Dermis blood vessel endothelial cell (primary cell): ENCODE data around the gene SLC5A7. TPM values are rescaled to one million over a fixed set of nuclear protein-coding genes. Genes with fewer than 3 reads are reported as not detected.

Source experiments
- DNase-seq: peaks from one replicate; pipeline ENCODE4 v3.0.0; 2010
- total RNA-seq: library from RNA; depleted of rRNA; stranded (reverse); fragments of >200 nt; gene quantifications from 2 replicates; pipeline ENCODE4 v1.2.3, GENCODE V29; 2014

The SLC5A7 gene
- not detected in 2 replicates for total RNA-seq

DNA sequence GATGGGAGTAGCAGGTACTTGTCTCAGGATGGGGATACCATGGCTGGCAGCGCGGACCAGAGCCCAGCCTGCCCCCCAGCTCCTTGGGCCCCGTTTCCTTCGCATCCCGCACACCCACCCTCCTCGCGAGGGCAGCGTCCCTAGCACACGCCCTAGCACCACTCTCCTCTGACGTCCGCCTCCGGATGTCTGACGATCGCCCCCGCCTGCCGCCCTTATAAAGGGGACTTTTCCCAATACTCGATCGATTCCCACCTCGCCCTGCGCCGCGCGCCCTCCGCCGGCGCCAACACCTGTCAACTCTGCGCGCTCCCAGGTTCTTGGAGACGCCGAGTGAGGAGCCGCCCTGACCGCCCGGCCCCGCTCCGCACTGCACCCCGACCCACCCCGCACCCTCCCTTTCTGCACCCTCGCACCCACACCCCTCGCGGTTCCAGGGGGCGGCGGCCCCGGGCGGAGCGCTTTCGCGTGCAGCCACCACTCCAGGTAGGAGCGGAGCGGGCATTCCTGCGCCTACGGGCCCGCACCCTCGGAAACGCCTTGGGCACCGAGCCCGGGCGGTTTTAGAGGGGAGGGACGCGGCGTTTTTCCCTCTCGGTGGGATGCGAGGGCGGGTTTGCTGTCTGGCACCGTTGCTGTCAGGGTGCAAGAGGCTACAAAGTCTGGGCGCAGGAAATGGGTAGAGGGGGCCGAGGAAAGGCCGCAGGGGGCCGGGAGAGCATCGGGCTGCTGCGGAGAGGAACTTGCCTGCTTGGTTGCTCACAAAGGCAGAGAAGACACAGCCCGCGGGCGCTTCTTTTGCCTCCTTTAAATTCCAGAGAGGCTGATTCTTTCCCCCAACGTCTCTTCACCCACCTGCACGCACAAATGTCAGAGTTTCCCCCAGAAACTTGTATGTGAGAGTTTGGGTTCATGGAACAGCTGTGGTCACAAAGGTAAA lies at the start of gene SLC5A7:
Gene SLC5A7, plus strand, starts transcription at position 247 of the 940 bp plus-strand sequence. CDS start 1,632 bp downstream, outside the sequence.
- DNase-seq = no peak

DNA sequence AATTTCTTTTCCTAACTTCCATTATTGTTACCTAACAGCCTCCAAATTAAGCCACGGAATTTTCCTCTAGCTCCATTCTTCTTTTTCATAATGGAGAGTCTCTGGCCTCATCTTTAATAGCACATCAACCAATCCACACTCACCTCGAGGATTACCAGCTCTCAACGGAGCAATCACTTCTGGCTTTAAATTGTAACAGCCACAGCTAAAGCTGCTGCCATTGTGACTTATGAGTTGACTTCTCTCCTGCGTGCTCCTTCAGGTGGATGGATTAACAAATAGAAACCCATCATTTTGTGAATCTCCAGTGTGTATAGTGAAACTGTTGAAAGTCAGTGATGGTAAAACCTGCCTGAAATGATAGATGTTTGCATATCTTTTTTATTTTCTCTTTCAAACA lies 24.9 kb upstream of the SLC5A7 start:
- DNase-seq = no peak

DNA sequence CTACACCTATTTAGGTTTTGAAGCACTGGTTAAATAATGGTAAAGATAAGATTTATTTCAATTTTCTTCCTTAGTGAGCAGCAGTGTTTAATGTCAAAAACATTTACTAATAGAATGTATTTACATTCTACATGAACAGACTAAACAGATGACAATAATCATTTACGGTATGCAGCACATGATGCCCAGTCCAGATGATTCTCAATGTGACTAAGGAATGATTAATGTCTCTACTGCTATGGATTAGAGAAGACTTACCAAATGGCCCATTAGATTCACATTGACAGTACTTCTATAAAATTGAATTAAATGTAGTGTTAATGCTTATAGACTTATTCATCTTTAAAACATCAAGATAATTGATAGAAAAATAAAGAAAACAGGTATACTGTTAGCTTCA lies 22.1 kb upstream of the SLC5A7 start:
- no peak for DNase-seq

DNA sequence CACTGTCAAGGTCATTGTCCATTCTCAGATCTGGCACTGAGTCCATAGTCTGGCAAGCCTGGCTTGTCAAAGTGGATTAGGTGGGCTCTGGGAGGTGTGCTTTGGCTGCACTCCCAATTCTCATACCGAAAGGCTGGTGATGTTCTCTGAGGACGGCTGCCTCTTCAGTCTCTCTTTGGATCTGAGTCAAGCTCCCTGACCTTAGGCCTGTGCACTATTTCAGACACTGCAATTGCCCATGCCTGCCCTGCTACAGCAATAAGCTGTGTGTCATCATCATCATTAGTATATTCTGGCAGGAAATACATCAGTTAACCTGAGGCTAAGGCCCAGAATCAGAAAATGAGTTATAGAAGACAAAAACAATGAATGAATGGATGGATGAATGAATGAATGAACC lies 1.6 kb upstream of the SLC5A7 start:
- DNase-seq = no peak

DNA sequence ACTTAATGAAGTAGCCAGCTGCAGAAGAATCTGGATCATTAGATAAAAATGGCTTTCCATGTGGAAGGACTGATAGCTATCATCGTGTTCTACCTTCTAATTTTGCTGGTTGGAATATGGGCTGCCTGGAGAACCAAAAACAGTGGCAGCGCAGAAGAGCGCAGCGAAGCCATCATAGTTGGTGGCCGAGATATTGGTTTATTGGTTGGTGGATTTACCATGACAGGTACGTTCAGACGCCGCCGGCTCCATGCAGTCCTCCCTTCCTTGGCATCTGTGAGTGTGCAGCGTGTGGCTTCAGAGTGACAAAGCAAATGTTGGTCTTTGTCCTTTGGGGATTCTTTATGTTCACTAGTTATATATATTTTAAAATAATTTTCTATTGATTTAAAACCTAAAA lies 1.8 kb downstream of the SLC5A7 start:
- no peak for DNase-seq

DNA sequence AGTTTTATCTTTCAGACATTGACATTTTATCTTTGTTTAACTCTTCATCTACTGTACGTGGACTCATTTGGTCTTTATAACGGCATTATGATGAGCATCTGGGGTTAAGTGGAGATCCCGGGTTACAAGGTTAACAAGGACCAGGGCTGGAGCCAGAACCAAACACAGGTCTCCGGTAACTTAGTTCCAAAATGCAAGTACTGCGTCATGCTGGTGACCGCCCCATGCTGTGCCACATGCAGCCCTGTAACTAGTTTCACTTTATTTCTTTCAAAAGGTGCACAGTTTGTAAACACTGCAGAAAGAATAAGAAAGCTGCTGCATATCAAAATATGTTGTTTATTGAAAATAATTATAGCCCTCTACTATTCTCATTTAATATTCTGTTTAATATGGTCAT lies 3.1 kb downstream of the SLC5A7 start:
- no peak for DNase-seq

DNA sequence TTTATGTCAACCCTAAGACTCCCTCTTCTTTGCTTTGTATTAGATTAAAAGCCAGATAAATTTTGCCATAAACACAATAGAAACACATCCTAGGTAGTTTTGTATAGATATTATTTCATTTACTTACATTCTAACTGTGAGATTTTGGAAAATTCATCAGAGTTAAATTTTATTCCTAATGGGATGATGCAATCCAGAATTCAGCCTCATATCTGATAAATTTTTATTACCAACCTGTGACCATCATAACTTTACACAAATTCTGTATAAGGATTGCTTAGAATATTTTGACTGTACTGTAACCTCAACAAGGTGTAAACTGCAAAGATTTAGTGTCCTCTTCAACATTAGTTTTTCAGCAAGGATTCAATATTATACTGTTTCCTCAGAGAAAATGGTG lies 4.4 kb downstream of the SLC5A7 start:
- DNase-seq = no peak

DNA sequence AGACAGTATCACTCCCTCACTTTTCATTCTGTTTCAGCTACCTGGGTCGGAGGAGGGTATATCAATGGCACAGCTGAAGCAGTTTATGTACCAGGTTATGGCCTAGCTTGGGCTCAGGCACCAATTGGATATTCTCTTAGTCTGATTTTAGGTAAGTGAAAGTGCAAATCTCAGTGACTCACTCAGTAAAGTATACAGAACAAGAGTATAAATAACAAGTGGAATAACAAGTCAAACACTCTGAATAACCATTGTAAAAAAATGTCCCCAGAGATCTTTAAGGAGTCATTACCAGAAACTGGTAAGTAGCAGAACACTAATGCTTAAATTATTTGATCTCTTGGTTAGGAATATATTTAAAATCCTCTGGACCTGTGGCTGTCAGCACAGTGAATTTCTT lies 5.7 kb downstream of the SLC5A7 start:
- no peak for DNase-seq

DNA sequence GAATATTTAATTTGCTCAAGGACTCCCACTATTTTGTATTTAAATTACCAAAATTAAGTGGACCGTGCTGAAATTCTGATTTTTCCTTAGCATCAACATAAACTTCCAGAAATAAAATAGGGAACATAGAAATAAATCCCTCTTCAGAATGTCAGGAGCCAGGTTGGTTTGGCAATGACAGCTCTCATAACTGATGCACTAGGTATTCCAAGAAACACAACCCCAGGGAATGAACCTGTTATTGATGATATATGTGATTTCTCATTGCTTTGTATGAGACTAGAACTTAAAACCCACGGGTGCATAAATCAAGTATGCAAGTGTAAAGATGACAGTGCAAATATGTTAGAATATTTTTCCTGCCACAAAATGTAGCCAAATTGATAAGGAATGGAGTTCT lies 12.8 kb downstream of the SLC5A7 start:
- no peak for DNase-seq

DNA sequence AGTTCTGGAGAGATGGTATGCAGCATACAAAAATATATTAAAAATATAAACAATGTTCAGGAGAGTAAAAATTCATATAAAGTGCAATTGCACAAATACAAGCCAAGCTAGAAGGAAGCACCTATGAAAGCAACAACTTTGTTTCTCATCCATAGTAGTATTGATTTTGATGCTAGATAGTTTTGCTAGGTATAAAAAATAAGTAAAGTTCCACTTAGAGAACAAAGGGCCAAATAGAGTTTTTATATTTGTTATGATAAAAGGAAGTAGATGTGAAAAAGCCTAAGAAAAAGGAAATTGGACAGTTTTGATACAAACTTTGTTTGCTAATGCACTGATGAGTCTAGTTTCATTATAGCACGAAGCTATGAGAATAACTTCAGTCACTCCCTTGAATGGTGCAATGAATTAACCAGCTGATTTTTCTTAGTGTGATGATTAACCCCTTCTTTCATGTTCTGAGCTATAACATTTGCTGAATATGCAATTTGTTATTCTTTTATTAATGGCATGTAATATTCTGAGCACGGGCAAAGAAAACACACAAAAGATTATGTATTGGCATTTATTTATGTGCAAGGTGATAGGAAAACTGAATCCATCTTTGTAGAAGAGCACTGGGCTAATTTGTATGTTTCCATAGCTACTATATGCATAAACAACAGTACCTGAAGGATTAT lies 24.7 kb downstream of the SLC5A7 start:
- no peak for DNase-seq

DNA sequence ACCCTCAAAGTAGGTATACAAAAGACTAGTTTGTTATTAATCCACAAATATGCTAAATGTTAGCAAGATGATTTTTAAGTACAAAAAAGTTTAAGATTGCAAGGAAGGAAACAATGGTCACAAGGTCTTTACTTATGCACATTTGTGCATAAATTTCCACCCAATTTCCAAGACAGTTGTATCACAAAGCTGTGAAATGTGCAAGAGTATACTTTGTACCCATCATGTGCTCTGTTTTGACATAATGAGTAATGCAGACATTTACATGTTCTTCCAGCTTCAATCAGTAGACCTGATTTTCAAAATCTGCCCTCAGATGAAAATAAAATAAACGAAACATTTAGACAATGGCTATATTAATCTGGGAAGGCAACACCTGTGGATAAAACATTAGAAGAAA lies 27.0 kb downstream of the SLC5A7 start:
- DNase-seq = no peak

DNA sequence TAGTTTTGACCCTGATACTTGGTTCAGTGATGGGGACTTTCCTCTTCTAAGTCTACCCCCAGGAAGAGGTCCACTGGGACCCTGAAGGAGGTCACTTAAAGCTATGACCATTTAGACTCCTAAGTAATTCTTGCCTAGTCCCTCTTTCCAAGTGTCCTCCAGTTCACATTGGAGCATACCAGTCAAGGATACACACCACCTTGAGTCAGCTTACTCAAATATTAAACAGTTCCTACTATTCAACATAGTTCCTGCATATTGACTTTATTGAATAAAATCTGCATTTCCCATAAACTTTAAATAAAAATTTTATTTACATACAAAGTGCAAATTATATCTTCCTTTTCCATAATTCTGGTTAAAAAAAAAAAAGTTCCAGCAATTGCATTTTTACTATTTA lies 36.3 kb downstream of the SLC5A7 start:
- no peak for DNase-seq

DNA sequence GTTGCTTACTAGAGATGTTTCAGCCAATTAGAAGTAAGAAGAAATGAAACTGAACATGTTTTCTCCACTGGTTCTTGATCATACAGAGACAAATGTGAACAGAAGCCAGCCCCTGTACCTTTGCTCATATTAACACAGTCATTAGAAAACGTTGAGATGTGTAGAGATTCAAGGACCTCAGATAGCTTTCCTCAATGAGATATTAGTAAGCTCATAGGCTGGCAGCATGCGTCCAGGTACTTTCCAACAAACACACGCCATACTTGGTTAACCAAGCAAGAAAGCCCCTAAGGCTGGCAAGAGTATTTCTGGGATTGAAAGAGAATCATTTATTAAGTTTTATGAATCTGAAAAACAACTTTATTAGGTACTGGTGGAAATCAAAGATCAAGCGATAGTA lies 37.5 kb downstream of the SLC5A7 start:
- DNase-seq = no peak

DNA sequence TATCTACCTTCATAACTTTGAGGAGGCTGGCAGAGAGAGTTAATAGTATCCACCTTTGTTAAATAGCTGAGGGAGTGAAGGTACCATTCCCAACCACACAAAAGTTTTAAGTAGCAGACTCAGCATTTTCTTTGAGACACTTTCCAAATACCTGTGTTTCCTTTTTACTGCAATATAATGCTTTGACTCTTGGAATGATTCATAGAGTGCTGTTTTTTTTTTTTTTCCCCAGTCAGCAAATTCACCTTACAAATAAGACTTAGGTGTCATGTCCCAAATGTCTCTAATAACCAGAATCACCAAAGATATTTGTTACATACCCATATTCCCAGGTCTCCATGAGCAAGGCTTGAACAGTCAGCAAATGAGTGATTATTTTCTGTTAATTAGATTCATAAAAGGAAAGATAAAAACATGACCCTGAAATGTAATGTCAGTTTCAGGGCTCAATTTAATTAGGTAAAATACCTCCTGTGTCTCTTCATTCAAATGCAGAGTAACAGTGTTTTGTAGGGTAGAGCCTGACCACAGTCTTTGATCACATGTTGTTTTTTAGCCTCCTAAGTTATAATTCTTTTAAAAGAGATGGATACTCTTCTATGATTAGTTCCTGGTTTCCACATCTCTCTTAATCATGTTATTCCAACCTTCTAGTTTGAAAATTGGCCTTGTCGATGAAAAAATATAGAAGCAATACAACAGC lies 39.9 kb downstream of the SLC5A7 start:
- DNase-seq = no peak

DNA sequence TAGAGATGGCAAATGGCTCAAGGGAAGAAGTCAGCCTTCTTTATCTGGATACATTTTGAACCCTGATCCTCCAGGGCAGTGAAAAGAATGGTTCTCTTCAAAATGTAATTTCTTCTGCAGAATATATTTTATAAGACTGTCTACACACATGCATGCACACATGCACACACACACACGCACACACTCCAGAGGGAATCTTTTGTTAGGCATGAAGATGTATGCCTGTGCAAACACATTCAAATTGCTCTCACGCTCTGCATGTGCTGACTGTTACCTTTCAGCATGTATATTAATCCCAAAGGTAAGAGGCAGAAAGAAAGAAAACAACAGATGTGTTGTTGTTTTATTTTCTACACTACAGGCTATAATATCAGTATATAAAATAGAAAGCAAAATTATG lies 43.2 kb downstream of the SLC5A7 start:
- no peak for DNase-seq

DNA sequence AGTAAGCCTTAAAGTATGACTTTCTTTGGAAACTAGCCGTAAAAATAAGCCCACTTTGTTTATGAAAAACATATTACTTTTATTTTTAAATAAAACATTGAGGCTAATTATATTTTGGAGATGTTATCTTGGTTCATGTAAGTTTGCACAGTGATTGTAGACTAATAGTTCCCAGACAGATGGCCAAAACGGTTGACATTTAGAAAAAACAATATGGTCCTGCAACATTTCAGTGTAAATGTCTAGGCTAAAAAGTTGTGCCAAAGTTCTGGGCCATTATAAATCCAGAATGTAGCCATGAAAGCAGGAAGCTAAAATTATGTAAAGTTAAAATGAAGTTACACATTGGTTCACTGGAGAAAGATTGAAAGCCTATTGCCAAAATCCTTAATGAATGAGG lies 43.6 kb downstream of the SLC5A7 start:
- no peak for DNase-seq

DNA sequence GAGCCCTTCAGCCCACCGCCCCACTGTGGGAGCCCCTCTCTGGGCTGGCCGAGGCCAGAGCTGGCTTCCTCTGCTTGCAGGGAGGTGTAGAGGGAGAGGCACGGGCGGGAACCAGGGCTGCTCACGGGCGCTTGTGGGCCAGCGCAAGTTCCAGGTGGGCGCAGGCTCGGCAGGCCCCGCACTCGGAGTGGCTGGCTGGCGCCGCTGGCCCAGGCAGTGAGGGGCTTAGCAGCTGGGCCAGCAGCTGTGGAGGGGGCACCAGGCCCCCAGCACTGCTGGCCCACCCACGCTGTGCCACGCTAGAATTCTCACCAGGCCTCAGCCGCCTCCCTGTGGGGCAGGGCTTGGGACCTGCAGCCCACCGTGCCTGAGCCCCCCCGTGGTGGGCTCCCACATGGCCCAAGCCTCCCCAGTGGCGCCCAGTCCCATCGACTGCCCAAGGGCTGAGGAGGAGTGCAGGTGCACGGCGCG lies 45.2 kb downstream of the SLC5A7 start:
- DNase-seq = no peak

DNA sequence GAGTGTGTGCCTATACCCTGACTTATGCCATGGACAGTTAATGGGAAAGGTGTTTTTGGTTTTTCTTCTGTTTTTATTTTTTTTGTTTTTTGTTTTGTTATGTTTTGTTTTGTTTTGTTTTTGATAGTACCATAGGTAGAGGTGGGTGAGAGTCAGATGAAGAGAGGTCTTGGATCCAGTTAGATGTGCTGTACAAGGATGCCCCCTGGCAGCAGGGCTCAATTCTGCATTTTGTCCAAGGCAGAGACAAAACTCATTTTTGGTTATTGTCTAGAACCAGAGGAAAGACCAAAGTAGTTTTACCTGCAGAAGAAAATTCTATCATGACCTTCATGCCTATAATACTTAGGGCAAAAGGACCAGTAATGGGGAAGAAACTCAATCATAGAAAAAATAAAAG lies 48.5 kb downstream of the SLC5A7 start:
- DNase-seq = no peak

DNA sequence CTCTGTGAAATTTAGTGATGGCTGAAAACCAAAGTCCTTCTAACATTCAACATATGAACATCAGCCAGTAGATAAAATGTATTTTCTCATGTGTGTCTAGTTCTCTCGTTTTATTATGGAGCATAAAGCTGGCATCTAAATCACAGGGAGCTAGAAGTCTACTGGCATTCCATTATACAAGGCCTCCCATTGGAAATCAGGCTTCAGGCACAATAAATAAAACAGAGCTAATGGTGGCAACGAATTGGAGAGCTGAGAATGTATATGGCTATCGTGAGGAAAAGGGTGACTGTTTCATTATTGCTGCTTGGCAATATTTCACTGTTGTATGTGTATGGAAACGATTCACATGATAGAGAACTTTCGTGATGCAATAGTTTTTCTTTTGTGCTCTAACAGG lies 62.4 kb downstream of the SLC5A7 start:
- no peak for DNase-seq

DNA sequence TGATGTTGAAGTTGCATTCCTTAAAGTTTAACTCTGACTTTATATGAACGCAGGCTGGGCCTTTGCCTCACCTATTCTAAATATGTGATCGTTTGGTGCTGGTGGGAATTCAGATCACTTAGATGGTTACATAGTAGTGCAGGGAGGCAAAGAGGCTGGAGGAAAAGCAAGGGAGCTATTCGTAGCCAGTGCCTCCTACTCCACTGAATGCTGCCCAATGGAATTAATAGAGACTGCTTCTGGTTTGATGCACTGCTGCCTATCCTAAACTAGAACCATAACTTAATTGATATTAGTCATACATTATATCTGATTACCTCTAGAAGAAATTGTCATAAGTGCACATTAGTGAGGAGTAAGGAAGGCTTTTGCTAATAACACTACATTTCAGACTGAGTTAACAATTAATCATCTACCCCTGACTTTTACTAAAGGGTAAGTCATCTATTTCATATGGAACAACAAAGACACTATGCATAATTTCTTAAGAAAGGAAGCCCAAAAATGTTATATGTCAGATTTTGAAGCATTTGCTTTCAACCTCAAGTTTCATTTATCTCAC lies 72.3 kb downstream of the SLC5A7 start:
- no peak for DNase-seq

DNA sequence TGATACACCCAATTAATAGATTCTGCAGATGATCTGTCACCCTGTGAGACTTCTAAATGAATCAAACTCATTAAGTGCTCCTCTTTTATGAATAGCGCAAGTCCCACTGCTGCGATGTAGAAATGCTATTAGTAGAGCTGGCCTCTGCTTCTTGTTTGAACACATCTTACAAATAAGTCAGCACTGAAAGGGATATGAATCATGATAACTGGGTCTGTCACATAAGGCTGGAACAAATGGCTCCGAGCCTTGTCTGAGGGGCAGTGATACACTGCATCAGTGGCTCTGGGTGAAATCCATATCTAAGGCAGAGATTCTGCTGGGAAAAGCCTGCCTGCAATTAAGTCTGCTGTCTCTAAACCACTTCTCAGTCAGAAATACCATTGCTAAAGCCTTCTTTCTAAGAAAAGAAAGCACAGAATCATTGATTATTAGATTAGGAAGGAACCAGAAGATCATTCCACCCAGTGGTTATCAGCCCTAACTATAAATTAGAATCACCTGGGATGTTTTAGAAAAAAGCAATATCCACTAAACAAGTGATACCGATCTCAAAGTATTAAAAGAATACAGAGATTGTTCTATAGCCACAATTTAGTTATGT lies 75.2 kb downstream of the SLC5A7 start:
- no peak for DNase-seq
